Esophagus mucosa (tissue), 1 donor: ENCODE data around the gene MARCHF2. TPM values are rescaled to one million over a fixed set of nuclear protein-coding genes. Genes with fewer than 3 reads are reported as not detected.

Experiments used
- ATAC-seq: fragments of 200-7000 bp; cut with Tn5 transposase; one replicate; pipeline ENCODE4 v1.9.1; 2020
- total RNA-seq: library from RNA; stranded (reverse); gene quantifications from one replicate; pipeline ENCODE4 v1.2.4, GENCODE V29; 2023
- donor health status: DM: yes; HTN: yes; CAD: no.

Gene MARCHF2
- total RNA-seq, 1 donor from 2014 or later = 21.4 TPM

GRCh38 chr19:8387688-8388611 is 25.2 kb upstream of the MARCHF2 start:
- ATAC-seq = no peak

GRCh38 chr19:8388612-8388958 is 24.5 kb upstream of the MARCHF2 start:
- ATAC-seq = no peak

GRCh38 chr19:8389891-8390616 is 23.1 kb upstream of the MARCHF2 start, which contains the start of gene RAB11B:
Gene RAB11B (plus strand): TSS chr19:8390360. CDS start chr19:8390417, 57 bp downstream.
- peak; percentile 95 for ATAC-seq

GRCh38 chr19:8390617-8390981 is 22.5 kb upstream of the MARCHF2 start:
- ATAC-seq = peak; percentile 92

- ATAC-seq = no peak
These were observed 21.7 kb upstream of the MARCHF2 start for GRCh38 chr19:8391198-8392016.

GRCh38 chr19:8392017-8392591 is 21.0 kb upstream of the MARCHF2 start:
- no peak for ATAC-seq

GRCh38 chr19:8393192-8393870 is 19.8 kb upstream of the MARCHF2 start:
- no peak for ATAC-seq

GRCh38 chr19:8393871-8394250 is 19.2 kb upstream of the MARCHF2 start:
- ATAC-seq = no peak

GRCh38 chr19:8395621-8396082 is 17.5 kb upstream of the MARCHF2 start:
- no peak for ATAC-seq

- ATAC-seq = no peak
These were observed 16.9 kb upstream of the MARCHF2 start for GRCh38 chr19:8396185-8396562.

GRCh38 chr19:8396563-8397203 is 16.4 kb upstream of the MARCHF2 start:
- peak; percentile 58 for ATAC-seq

GRCh38 chr19:8397271-8397670 is 15.8 kb upstream of the MARCHF2 start:
- ATAC-seq = peak; percentile 3

GRCh38 chr19:8397746-8398310 is 15.3 kb upstream of the MARCHF2 start:
- no peak for ATAC-seq

- no peak for ATAC-seq
These were observed 14.8 kb upstream of the MARCHF2 start for GRCh38 chr19:8398311-8398771.

GRCh38 chr19:8399681-8400188 is 13.4 kb upstream of the MARCHF2 start:
- no peak for ATAC-seq

GRCh38 chr19:8401981-8402411 is 11.1 kb upstream of the MARCHF2 start:
- peak; percentile 47 for ATAC-seq

GRCh38 chr19:8403098-8403819 is 9.8 kb upstream of the MARCHF2 start:
- ATAC-seq = no peak

- ATAC-seq = no peak
These were observed 9.3 kb upstream of the MARCHF2 start for GRCh38 chr19:8403820-8404109.

- no peak for ATAC-seq
These were observed 8.5 kb upstream of the MARCHF2 start for GRCh38 chr19:8404391-8405151.
